HG03457 (cell line): ENCODE results near the gene SMC4.

ENCODE experiments used
- ATAC-seq: cut with Tn5 transposase; IDR thresholded peaks from one replicate; pipeline ENCODE4 v1.9.1; 2021; ENCODE audit warnings: moderate number of reproducible peaks; ENCODE audit not compliant: unreplicated experiment

The SMC4 gene

GRCh38 chr3:160475153-160475552 lies 75.7 kb downstream of the SMC4 start:
- ATAC-seq: no peak

GRCh38 chr3:160475884-160476283 lies 76.4 kb downstream of the SMC4 start:
- ATAC-seq: no peak

GRCh38 chr3:160477750-160478149 lies 78.3 kb downstream of the SMC4 start:
- no peak for ATAC-seq

- ATAC-seq: no peak
These were observed 78.9 kb downstream of the SMC4 start for GRCh38 chr3:160478338-160478737.

- ATAC-seq: no peak
These were observed 79.9 kb downstream of the SMC4 start for GRCh38 chr3:160479376-160479775.

GRCh38 chr3:160480931-160481330 lies 81.5 kb downstream of the SMC4 start:
- ATAC-seq: no peak

- no peak for ATAC-seq
These were observed 82.4 kb downstream of the SMC4 start for GRCh38 chr3:160481856-160482255.

GRCh38 chr3:160482796-160483195 lies 83.3 kb downstream of the SMC4 start:
- no peak for ATAC-seq
